GM12878 (cell line): ENCODE data around the gene SRRD.

Experiments
- ASH2L ChIP-seq: fragments of 300-600, 200-600 bp; sonication (generic); IDR thresholded peaks from 2 replicates; pipeline ENCODE4 v1.6.1; 2017; ENCODE audit warnings: low read depth, mild to moderate bottlenecking, borderline replicate concordance
- BCL3 ChIP-seq: IDR thresholded peaks from 2 replicates; pipeline ENCODE4 v1.6.1; 2011; ENCODE audit warnings: borderline replicate concordance, low read depth, mild to moderate bottlenecking, moderate library complexity, low read length; ENCODE audit not compliant: insufficient read depth, poor library complexity, severe bottlenecking
- IRF3 ChIP-seq: fragments of 450-650 bp; IDR thresholded peaks from 2 replicates; pipeline ENCODE4 v1.6.1; 2014; ENCODE audit warnings: mild to moderate bottlenecking
- NRF1 ChIP-seq: conservative IDR thresholded peaks from 2 replicates; pipeline ENCODE4 v1.6.1; 2011; ENCODE audit warnings: mild to moderate bottlenecking, low read depth, low read length, improper control_type of control experiment
- RAD21 ChIP-seq: IDR thresholded peaks from 2 replicates; pipeline ENCODE4 v1.6.1; 2011; ENCODE audit warnings: mild to moderate bottlenecking, low read depth, low read length, moderate library complexity; ENCODE audit not compliant: insufficient read depth

- TF ChIP-seq BCL3, result no peak
- TF ChIP-seq RAD21, result no peak
- TF ChIP-seq ASH2L, result no peak
- TF ChIP-seq IRF3, result no peak
- no peak for TF ChIP-seq NRF1
These were observed 44.1 kb upstream of the SRRD start for GRCh38 chr22:26439559-26439958.
